ENCODE results near the gene SEMA3G. TPM values are rescaled to one million over a fixed set of nuclear protein-coding genes. Genes with fewer than 3 reads are reported as not detected.

SEMA3G gene
- polyA plus RNA-seq, 1 donor = 14.1 TPM

DNA sequence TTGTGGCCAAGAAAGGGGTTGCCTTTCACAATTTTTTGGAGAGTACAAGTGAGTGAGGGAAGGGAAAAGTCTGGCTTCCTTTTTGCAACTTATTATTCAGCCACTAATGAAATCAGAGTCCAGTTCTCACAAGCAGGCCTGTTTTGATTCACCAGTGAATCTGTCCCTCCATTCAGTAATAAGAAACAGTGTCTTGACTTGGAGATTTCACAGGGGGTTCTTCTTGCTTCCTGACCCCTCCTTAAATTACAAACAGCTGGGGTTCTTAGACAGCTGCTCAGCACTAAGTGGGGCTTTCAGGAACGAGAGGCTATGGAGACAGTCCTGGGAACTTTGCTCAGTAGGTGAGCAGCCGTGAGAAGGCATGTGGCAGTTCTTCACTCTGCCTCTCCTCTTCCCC, 24.5 kb downstream of the SEMA3G start:
- no peak for DNase-seq (ENCODE audit: low read depth)

DNA sequence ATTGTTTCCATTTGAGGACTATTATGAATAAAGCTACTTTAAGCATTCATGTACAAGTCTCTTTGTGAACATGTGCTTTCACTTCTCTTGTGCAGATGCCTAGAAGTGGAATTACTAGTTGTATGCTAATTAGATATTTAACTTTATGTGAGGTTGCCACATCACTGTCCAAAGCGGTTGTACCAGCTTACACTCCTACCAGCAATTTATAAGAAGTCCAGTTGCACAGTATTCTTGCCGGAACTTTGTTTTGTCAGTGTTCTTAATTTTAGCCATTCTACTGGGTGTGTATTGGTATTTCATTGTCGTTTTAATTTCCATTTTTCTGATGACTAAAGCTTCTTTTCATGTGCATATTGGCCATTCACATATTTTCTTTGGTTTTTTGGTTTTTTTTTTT, 29.1 kb downstream of the SEMA3G start:
- no peak for DNase-seq (ENCODE audit: low read depth)

DNA sequence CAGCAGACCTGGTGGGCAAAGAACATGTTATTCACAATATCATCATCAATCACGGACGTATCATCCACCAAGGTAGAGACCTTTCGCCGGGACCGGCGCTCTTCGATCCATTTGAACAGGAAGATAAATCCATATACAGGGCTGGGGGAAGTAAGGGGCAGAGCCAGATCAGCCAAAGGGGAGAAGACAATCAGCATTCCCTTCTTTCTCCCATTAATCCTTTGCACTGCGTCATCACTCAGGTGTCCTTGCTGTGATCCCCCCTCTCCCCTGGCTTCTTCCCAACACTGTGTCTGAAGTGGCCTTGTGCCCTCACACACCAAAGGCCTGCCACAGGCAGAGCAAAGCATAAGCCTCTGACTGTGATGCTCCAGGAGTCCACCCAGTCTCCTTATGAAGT, 36.4 kb downstream of the SEMA3G start:
- no peak for DNase-seq (ENCODE audit: low read depth)

DNA sequence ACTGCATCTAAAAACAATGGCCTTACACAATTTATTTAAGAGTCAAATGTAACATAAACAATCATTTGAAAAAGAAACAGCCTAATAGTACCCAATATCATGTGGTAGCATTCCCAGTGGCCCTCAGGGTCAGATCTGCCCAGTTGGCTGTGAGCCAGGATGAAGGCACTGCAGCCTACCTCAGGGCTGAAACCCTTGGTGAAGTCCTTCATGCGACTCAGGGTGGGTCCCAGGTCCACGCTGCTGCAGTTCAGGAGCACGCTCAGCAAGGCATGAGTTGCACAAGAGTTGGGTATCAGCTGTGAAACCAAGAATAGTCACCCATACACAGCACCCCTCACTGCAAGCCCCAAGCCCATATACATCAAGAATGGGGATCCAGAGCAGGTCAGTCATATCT, 37.1 kb downstream of the SEMA3G start:
- no peak for DNase-seq (ENCODE audit: low read depth)

DNA sequence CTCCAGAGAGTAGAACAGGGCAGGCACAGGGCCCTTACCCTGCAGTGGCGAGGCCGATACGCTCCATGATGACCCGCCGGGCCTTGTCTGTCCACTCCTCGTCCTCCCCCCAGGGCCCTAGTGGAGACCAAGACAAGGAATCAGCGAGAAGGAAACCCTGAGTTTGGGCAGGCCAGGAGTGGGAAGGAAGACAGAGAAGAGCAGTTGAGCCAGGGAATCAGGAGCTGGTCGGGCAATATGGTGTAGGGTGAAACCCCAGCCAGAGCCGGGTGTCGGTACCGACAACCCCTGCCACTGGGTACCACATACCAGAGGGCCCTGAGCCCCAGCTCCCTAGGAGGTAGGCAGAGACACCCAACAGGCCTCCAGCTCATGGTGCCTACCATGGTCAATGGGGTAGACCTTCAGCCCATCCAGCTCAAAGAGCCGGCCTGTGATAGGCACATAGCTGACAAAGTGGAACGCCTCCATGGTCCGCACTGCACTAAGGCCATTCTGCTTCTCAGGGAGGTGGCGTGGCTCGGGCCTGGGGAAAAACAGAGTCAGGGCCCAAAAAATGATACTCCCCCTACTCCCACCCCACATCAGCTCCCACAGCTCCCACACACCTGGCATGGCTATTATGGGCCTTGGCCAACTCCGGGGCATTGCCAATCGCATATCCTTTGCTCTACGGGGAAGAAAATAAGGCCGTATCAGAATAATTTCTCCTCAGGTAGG, 38.0 kb downstream of the SEMA3G start:
- DNase-seq (ENCODE audit: low read depth) = no peak

DNA sequence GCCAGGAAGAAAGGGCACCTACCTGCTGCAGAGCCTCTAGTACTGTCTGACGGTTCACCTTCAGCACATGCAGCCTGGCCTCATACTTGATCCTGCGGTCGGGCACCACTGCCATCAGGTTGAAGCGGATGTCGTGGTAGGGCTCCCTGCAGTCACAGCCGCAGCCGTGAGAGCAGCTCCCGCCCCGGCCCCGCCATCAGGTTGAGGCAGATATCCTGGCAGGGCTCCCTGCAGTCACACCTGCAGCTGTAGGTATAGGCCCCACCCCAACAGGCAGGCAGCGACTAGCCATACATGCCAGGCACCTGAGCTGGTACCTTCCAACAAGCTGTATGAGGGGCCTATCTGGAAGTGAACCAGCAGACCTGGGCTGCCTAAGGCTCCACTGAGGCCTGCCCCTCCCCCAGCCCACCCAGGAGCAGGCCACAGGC, 38.7 kb downstream of the SEMA3G start:
- DNase-seq (ENCODE audit: low read depth) = no peak

DNA sequence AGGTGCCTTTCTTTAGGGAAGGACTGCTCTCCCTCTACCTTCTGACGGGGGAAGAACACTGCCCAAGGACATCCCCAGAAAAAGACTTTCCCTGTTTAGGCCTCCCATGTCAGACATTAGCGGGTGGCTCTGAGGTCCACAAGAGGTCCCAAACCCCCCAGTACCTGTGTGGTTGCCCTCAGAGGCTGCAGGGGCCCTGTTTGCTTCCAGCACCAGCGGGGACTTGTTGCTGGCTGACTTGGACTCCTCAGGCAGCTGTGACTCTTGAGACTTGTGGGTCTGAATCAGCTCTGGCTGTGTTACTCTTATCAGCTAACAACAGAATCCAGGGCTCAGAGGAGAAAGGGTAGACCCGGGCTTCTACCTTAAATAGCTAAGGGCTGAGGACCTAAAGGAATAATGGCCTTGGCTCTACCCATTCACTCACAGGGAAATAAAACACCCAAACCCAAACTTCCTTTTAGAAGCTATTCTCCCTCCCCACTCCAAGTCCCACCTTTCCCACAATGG, 39.2 kb downstream of the SEMA3G start:
- no peak for DNase-seq (ENCODE audit: low read depth)

DNA sequence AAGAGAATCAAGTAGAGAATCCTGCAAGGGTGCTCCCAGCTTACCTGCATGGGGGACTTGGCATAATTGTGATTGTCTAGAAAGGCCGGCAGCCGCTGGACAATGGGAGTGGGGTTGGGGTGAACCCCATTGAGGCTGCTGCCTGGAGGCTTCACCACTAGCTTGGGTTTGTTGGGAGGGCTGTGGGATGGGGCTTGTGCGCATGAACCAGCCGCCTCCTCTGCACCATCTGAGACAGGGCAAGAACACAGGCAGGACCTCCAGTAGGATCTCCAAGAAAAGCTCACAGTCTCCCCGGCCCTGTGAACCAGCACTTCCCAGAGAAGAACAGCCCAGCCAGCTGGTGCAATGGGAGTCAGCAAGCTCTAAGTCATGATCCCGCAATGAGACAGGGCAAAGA, 39.8 kb downstream of the SEMA3G start:
- DNase-seq (ENCODE audit: low read depth) = no peak

DNA sequence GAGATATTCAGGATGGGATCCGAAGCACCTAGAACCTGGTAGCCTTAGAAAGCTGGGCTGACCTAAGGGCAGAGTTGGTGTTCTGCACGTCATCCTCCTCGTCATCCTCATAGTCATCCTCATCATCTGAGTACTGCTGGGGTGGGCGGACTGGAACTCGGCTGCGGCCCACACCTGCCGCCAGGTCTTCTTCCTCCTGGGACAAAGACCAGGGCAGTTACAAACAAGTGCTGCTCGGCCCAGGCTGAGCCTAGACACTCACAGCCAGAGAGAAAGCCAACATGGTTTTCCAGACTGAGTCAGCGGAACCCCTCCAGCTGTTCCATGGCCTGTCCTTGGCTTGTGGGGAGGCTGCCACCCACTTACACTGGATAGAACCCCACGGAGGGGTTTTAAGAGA, 40.5 kb downstream of the SEMA3G start:
- DNase-seq (ENCODE audit: low read depth) = no peak

DNA sequence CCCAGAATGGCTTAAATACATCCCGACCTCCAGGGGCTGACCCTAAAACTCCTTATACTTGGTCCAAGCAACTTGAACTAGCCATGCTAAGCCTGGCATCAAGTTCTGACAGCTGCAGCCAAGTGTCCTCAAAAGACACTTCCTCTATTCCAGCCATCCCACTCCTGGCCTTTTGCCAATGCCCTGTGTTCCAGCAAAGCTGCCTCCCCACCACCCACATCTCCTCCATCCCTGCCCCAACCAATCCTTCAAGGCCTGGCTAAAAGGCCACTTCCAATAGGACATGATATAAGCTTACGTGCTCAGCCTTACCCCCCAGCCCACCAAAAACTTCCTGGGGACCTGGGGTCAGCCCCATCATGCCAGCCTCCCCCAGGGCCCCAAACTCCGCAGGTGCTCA, 40.9 kb downstream of the SEMA3G start:
- no peak for DNase-seq (ENCODE audit: low read depth)

DNA sequence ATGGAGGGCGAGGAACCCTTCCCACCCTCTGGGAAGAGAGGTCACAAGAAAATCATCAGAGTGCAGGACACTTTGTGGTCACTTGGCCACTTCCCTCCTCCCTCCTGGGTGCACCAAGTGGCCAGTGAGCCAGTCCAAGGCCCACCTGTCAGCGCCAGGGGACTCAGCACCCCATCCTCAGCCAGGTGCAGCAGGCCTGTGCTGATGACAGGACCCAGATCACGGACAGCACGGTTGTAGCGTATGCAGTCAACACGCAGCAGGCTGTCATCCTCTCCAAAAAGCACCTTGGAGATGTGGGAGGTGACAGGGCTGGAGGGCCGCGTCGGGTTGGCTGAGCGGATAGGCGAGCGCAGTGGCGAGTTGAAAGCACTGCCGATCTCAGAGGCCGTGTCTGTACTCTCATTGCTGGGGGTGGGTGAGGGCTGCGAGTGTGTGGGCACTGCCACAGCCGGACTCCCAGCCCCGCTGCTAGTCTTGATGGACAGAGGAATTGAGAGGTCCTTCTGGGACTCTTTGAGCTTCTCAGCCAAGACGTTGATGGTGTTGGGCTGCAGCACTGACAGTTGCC, 41.5 kb downstream of the SEMA3G start:
- no peak for DNase-seq (ENCODE audit: low read depth)

DNA sequence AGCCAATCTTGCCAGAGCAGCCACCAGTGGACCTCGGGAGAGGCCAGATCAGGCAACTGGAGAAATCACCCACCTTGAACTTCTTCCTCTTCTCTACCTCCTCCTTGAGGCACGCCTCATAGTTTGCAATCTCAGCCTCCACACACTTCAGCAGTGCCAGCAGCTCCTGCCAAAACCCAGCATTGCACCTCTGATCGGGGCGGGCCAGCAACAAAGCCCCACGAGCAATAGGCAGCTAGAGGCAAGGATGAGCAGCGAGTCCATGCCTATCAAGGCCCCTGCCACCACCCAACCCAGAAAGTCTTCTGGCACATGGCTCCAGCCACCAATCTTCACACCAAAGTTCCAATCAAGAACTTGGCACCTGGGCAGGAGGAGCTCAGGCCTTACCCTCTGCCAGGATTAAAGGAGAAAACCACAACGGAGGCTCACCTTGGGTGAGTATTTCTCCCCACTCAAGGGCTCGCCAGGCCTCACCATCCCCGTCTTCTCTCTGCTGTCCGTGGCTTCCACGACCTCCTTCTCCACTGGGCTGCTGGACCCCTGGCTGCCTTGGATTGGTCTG, 42.1 kb downstream of the SEMA3G start:
- DNase-seq (ENCODE audit: low read depth) = no peak

DNA sequence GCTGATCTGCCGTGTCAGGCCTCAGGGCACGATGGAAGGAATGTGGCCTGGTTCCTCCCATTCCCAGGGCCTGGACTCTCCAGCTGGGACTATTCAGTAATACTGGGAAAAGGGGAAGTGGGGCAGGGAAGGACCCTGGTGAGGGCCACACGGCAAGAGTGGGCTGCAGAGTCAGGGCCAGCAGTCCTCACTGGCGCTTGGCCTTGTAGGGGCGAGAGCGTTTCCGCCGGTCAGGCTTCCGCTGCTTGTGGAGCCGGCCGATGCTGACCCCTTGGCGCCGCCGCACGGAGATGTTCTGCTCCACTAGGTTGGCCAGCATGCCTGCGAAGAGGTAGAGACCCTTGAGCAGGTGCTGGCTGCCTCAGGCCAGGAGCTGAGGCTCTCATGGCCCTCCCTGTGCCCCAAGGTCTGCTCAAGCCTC, 42.8 kb downstream of the SEMA3G start:
- DNase-seq (ENCODE audit: low read depth) = no peak

DNA sequence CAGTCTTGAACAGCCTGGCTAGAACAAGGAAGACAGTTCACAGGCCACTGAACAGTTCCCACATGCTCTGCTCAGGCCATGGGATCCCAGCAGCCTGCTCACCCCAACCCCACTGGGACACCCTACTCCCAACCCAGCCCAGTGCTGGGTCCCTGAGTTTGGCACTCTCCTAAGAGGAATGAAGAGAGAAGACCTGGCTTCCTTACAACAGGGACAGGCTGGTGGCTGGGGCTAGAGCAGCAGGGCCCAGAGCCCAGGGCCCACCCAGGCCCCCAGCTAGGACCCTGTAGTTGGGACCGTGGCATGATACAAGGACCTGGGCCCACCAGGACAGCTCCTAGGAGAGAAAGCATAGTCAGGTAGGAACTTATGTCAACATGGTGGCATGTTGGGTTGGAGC, 43.4 kb downstream of the SEMA3G start:
- DNase-seq (ENCODE audit: low read depth) = no peak

DNA sequence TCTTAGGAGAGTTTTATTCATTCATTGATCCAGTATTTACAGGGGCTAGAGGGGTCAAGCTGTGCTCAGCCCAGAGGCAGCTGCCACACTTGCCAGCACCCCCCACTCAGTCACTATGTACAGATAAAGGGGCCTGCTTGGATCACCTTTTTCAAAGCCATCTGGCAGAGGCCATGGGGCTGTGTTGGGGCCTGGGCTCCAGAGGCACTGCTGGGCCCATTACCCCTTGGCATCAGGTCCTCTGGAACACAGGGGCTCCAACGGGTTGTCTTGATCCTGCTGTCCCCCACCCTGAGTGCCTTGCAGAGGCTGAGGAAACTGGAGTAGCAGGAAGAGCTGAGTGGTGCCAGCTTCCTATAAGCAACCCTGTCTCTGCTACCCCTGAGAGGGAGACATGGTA, 43.9 kb downstream of the SEMA3G start:
- no peak for DNase-seq (ENCODE audit: low read depth)

DNA sequence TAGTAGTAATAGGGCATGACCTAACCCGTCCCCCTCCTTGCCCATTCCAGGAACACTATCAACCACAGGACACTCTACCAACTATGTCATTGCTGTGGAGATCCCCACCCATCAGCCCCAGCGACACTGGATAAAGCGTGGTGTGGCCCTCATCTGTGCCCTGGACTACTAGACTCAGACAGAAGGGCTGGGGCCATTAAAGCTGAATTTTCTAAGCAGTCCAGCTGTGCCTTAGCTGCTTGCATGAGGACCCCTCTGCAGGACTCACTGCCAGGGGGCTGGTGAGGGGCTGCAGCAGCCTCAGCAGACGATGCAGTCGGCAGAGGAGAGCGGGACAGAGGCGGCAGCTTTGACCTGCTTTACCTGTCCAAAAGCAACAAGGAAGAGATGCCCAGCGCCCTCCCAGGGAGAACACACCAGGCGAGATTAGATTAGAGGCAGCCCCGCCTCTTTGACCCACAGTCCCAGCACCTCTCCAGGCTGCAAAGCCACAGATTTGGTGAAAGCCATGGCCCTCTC, 44.6 kb downstream of the SEMA3G start:
- DNase-seq (ENCODE audit: low read depth) = no peak

DNA sequence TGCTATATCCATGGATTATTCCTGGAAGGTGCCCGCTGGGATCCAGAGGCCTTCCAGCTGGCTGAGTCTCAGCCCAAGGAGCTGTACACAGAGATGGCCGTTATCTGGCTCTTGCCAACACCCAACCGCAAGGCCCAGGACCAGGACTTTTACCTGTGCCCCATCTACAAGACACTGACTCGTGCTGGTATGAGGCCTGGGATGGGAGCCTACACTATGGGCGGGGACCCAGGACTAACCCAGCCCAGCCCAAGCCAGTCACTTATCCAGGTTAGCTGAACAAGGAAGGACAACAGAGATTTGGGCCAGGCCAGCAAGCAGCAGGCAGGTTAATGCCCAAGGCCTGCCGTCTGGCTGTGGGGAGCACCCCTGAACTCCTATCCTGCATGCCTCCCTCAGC, 45.3 kb downstream of the SEMA3G start:
- no peak for DNase-seq (ENCODE audit: low read depth)

DNA sequence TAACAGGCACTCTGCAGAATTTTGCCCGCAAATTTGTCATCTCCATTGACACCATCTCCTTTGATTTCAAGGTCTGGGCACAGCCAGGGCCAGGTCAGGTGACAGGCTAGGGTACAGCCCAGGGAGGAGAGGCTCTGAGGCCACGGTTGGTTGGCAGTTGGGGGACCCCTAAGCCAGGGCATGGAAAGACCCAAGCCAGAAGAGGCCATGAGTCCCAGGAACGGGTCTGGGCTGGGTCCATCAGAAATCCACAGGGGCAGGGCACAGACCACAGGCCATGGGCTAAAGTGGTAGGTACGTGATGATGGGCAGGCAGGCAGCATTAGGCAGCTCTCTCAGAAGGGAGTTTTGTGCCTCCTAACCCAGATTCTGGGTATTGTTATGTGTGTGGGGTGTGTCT, 45.8 kb downstream of the SEMA3G start:
- no peak for DNase-seq (ENCODE audit: low read depth)

DNA sequence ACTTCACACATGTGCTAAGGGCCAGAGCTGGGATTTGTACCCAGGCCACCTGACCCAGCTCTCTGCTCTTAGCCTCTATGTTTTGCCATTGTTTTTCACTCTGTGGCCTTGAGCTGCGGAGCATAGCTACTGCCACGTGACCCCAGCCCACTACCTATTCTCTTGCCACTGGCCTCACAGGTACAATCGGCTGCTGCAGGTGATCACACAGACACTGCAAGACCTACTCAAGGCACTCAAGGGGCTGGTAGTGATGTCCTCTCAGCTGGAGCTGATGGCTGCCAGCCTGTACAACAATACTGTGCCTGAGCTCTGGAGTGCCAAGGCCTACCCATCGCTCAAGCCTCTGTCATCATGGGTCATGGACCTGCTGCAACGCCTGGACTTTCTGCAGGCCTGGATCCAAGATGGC, 46.2 kb downstream of the SEMA3G start:
- DNase-seq (ENCODE audit: low read depth) = no peak

DNA sequence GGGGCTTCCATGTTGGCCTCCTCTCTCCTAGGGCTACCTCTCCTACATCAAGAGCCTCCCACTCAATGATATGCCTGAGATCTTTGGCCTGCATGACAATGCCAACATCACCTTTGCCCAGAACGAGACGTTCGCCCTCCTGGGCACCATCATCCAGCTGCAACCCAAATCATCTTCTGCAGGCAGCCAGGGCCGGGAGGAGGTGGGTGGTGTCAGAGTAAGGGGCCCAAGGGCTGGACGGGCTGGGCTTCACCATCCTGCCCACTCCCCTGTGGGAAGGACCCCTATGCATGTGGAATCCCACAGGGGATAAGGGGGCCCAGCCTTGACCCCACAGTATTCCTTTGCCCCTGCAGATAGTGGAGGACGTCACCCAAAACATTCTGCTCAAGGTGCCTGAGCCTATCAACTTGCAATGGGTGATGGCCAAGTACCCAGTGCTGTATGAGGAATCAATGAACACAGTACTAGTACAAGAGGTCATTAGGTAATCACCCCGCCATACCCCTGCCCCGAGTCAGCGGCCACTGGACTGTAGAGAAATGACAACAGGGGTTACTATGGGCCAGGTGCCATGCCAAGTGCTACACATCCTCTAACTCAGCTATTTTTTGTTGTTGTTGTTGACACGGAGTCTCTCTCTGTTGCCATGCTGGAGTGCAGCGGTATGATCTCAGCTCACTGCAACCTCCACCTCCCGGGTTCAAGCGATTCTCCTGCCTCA, 47.1 kb downstream of the SEMA3G start:
- DNase-seq (ENCODE audit: low read depth) = no peak

DNA sequence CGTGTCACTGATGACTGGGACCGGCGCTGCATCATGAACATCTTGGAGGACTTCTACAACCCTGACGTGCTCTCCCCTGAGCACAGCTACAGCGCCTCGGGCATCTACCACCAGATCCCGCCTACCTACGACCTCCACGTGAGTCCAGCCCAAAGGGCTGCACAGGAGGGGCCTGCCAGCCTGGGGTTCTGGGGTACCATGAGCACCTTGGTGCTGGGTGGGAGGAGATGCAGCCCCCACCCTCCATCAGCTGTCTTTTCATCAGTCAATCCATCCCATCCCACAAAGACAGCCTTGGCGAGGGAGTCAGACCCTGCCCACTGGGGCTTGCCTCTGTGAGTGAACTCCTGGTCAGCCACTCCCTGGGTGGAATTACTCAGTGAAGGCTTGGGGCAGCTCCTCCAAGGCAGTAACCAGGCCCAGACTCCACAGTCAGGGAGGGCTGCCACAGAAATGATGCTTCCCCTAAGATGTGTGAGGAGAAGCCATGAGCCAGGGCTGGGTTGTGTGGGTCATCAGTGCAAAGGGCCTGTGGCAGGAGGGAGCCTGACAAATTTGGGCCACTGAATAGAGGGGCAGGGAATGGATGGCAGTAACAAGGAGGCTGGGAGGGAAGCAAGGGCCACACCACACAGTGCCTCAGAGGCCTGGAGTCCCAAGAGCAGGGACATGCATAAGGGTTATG, 47.9 kb downstream of the SEMA3G start:
- DNase-seq (ENCODE audit: low read depth) = no peak

Data from forelimb muscle (tissue), 1 donor.